HepG2 (cell line): ENCODE data around the gene DAD1. TPM values are rescaled to one million over a fixed set of nuclear protein-coding genes. Genes with fewer than 3 reads are reported as not detected.

ENCODE experiments used
- GMEB2 ChIP-seq: IDR thresholded peaks from 2 replicates; pipeline ENCODE4 v1.6.1; 2016; ENCODE audit warnings: missing biosample characterization, missing genetic modification reagents, low read depth
- HOMEZ ChIP-seq: IDR thresholded peaks from 2 replicates; pipeline ENCODE4 v1.6.1; 2016; ENCODE audit warnings: low read depth
- MZF1 ChIP-seq: sonication (generic); formaldehyde crosslinking; IDR thresholded peaks from 2 replicates; pipeline ENCODE4 v1.8.1; 2023; ENCODE audit warnings: mild to moderate bottlenecking, missing genetic modification reagents, borderline replicate concordance
- NAIF1 ChIP-seq: sonication (generic); formaldehyde crosslinking; IDR thresholded peaks from 2 replicates; pipeline ENCODE4 v1.5.0; 2020; ENCODE audit warnings: mild to moderate bottlenecking, missing genetic modification reagents, borderline replicate concordance
- NRL ChIP-seq: sonication (generic); formaldehyde crosslinking; IDR thresholded peaks from 2 replicates; pipeline ENCODE4 v1.5.0; 2020; ENCODE audit warnings: missing genetic modification reagents, mild to moderate bottlenecking, moderate library complexity, borderline replicate concordance
- PCBP1 ChIP-seq: fragments of 200-400 bp; formaldehyde crosslinking; IDR thresholded peaks from 2 replicates; pipeline ENCODE4 v1.6.1; 2017; ENCODE audit warnings: mild to moderate bottlenecking, low read depth, low read length, borderline replicate concordance
- SKIL ChIP-seq: sonication (generic); formaldehyde crosslinking; IDR thresholded peaks from 2 replicates; pipeline ENCODE4 v1.8.0; 2022; ENCODE audit warnings: missing genetic modification reagents, mild to moderate bottlenecking, moderate library complexity, borderline replicate concordance
- TCF12 ChIP-seq, 2 experiments: fragments of 450-650 bp in 1 of 2; sonication (generic) in 1 of 2; formaldehyde crosslinking in 1 of 2; IDR thresholded peaks; 2 replicates each; pipeline versions ENCODE4 v1.6.1 to v1.8.0; 2017 to 2022; ENCODE audit warnings: antibody characterized with exemption in 1 of 2, mild to moderate bottlenecking in 1 of 2, missing genetic modification reagents in 1 of 2, moderate library complexity in 1 of 2
- ZFP36L2 ChIP-seq: sonication (generic); formaldehyde crosslinking; IDR thresholded peaks from 2 replicates; pipeline ENCODE4 v1.4.0; 2020; ENCODE audit warnings: missing genetic modification reagents
- ZNF318 ChIP-seq: sonication (generic); formaldehyde crosslinking; IDR thresholded peaks from 2 replicates; pipeline ENCODE4 v1.4.0; 2020; ENCODE audit warnings: mild to moderate bottlenecking, missing genetic modification reagents
- ZNF383 ChIP-seq: sonication (generic); formaldehyde crosslinking; IDR thresholded peaks from 2 replicates; pipeline ENCODE4 v1.4.0; 2020; ENCODE audit warnings: missing genetic modification reagents, mild to moderate bottlenecking, borderline replicate concordance
- ZNF816 ChIP-seq: sonication (generic); formaldehyde crosslinking; IDR thresholded peaks from 2 replicates; pipeline ENCODE4 v1.8.0; 2022; ENCODE audit warnings: missing genetic modification reagents, mild to moderate bottlenecking, borderline replicate concordance
- polyA plus RNA-seq, 8 experiments: library from polyadenylated mRNA; depleted of rRNA in 3 of 8; stranded (reverse) in 7 of 8; unstranded in 1 of 8; fragments of >200 nt; fragmentation: Illumina TruSeq in 4 of 8; extraction: Trizol in 4 of 8; gene quantifications; 2 replicates each; pipeline versions ENCODE4 v1.2.1 to v1.2.3, GENCODE V29; 2011 to 2016; ENCODE audit warnings: low read depth in 4 of 8, missing spikeins in 1 of 8, mixed read lengths in 1 of 8; ENCODE audit not compliant: insufficient read depth in 1 of 8
- total RNA-seq, 5 experiments: library from RNA; depleted of rRNA; stranded (reverse); fragments of >200 nt; fragmentation: Illumina TruSeq; extraction: Trizol; gene quantifications; 2 replicates each; pipeline ENCODE4 v1.2.3, GENCODE V29; 2016; ENCODE audit warnings: low read depth in 1 of 5

Gene DAD1
- total and polyA plus RNA-seq, 2 of the 13 experiments (the other 11 are each of a cell fraction or from before 2014, with no cell fraction given): 558 to 626 TPM

- peak; percentile 76; the same call in 1 of the 2 replicates for TF ChIP-seq ZNF318
- peak; percentile 45; the same call in 1 of the 2 replicates for TF ChIP-seq ZFP36L2 (CRISPR knock-in tag)
- TF ChIP-seq HOMEZ (CRISPR knock-in tag): peak; percentile 11
- 0 out of 2 replicates have a peak, but pooled peaks have one; percentile 82 for TF ChIP-seq ZNF383 (CRISPR knock-in tag)
- no peak for TF ChIP-seq TCF12 (IDR thresholded peaks at IDR 0.05)
- TF ChIP-seq TCF12 (CRISPR knock-in tag; IDR thresholded peaks at IDR 0.05): no peak
- no peak for TF ChIP-seq ZNF816 (CRISPR knock-in tag)
- 0 out of 2 replicates have a peak, but pooled peaks have one; percentile 58 for TF ChIP-seq MZF1 (CRISPR knock-in tag)
- TF ChIP-seq GMEB2 (CRISPR knock-in tag): peak; percentile 29; the same call in 1 of the 2 replicates
- peak; percentile 75; the same call in 1 of the 2 replicates for TF ChIP-seq NAIF1 (CRISPR knock-in tag)
- TF ChIP-seq PCBP1: no peak
- TF ChIP-seq SKIL: peak; percentile 45; the same call in 1 of the 2 replicates
- peak; percentile 85; the same call in 1 of the 2 replicates for TF ChIP-seq NRL
Observed at GRCh38 chr14:22589096-22589839, at the start of gene DAD1 (continued).
